Upper lobe of left lung (tissue), 6 donors: ENCODE measurements around the gene UST. TPM values are rescaled to one million over a fixed set of nuclear protein-coding genes. Genes with fewer than 3 reads are reported as not detected.

ENCODE experiments used
- ATAC-seq, 2 donors: fragments of 200-7000 bp; cut with Tn5 transposase; one replicate each; pipeline ENCODE4 v1.9.1; 2022; ENCODE audit warnings: mild to moderate bottlenecking in 2 of 2, moderate library complexity in 2 of 2; ENCODE audit not compliant: low FRiP score in 2 of 2
- DNase-seq, 2 donors: peaks; one replicate each; pipeline ENCODE4 v3.0.0-alpha.2; 2019 to 2020
- H3K27ac ChIP-seq, 4 donors: fragments of 200-600 bp; sonication (generic); one replicate each; pipeline ENCODE4 v1.5.1; 2016 to 2019
- H3K27me3 ChIP-seq, 4 donors: fragments of 200-600 bp; sonication (generic); one replicate each; pipeline ENCODE4 v1.5.1; 2017 to 2019
- H3K36me3 ChIP-seq, 4 donors: fragments of 200-600 bp; sonication (generic); one replicate each; pipeline ENCODE4 v1.5.1; 2016 to 2019
- H3K4me1 ChIP-seq, 4 donors: fragments of 200-600 bp; sonication (generic); one replicate each; pipeline ENCODE4 v1.5.1; 2018 to 2019
- H3K4me3 ChIP-seq, 4 donors: fragments of 200-600 bp; sonication (generic); one replicate each; pipeline ENCODE4 v1.5.1; 2017 to 2019; ENCODE audit warnings: mild to moderate bottlenecking in 2 of 4, moderate library complexity in 1 of 4
- H3K9me3 ChIP-seq, 4 donors: fragments of 200-600 bp; sonication (generic); one replicate each; pipeline ENCODE4 v1.5.1; 2018 to 2019
- EP300 ChIP-seq, 4 donors: sonication (generic); formaldehyde crosslinking; IDR thresholded peaks; one replicate each; pipeline ENCODE4 v1.5.1; 2017; ENCODE audit warnings: antibody characterized with exemption in 4 of 4, control low read depth in 2 of 4
- POLR2A ChIP-seq, 4 donors: fragments of 450-650 bp; IDR thresholded peaks; one replicate each; pipeline ENCODE4 v1.5.1; 2016 to 2017; ENCODE audit warnings: antibody characterized with exemption in 4 of 4, mild to moderate bottlenecking in 2 of 4
- POLR2AphosphoS5 ChIP-seq, 2 donors: sonication (generic); formaldehyde crosslinking; IDR thresholded peaks; one replicate each; pipeline ENCODE4 v1.5.1; 2017; ENCODE audit warnings: antibody characterized with exemption in 2 of 2
- WGBS, 2 donors: methylation state at CpG; one replicate each; pipeline ENCODE4 v1.1.5; 2017 to 2018; 5-methylcytosine and 5-hydroxymethylcytosine counted together
- total RNA-seq, 6 donors: library from RNA; depleted of rRNA in 4 of 6; stranded (reverse); fragments of >200 nt in 4 of 6; gene quantifications; one replicate each; pipeline versions ENCODE4 v1.1.0 to v1.2.1, GENCODE V29; 2016 to 2021
- TF ChIP-seq, protein P1 (sequence below), 6 experiments: fragments of 450-650 bp in 4 of 6; fragments of 200-600 bp in 2 of 6; sonication (generic) in 2 of 6; IDR thresholded peaks; one replicate each; pipeline ENCODE4 v1.5.1; 2016 to 2019; ENCODE audit warnings: antibody characterized with exemption in 6 of 6
- donor health status: DM: no; HTN: no; CAD: no; lungs with moderate emphysema.
- donor health status: DM: no; HTN: yes; CAD: no; lungs with severe emphysema.

Gene UST
- total RNA-seq, 6 donors from 2014 or later, result 10.2 to 21.6 (median 14.2) TPM

DNA sequence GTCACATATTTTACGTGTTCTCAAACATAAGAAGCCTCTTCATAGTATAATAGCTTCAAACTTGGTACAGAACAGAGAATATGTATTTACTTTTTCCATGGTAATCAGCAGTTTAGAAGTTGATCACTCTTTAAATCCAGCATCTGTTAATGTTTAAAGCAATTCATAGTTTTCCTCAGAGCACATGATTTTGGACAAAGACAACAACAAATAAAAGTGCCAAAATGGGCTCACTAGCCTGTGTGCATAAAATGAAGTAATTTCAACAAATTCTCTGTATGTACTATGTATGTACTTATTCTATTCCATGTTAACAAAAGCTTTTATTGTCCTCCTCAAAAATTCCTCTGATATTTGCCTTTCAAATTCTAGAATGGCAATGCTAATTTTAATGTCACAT, 38.1 kb upstream of the UST start:
- 65 to 88% methylated on average over 1 of the region's 1 CpG for WGBS, 2 donors
- TF ChIP-seq, protein P1, sequence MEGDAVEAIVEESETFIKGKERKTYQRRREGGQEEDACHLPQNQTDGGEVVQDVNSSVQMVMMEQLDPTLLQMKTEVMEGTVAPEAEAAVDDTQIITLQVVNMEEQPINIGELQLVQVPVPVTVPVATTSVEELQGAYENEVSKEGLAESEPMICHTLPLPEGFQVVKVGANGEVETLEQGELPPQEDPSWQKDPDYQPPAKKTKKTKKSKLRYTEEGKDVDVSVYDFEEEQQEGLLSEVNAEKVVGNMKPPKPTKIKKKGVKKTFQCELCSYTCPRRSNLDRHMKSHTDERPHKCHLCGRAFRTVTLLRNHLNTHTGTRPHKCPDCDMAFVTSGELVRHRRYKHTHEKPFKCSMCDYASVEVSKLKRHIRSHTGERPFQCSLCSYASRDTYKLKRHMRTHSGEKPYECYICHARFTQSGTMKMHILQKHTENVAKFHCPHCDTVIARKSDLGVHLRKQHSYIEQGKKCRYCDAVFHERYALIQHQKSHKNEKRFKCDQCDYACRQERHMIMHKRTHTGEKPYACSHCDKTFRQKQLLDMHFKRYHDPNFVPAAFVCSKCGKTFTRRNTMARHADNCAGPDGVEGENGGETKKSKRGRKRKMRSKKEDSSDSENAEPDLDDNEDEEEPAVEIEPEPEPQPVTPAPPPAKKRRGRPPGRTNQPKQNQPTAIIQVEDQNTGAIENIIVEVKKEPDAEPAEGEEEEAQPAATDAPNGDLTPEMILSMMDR (IDR thresholded peaks at IDR 0.05), result no peak
- no peak for TF ChIP-seq POLR2AphosphoS5 (IDR thresholded peaks at IDR 0.05)
- no peak for TF ChIP-seq EP300 (IDR thresholded peaks at IDR 0.05)
- TF ChIP-seq POLR2A (IDR thresholded peaks at IDR 0.05), result no peak
- no peaks in the 10 kb centered on the region for H3K36me3 ChIP-seq
- no peak for ATAC-seq
- no peaks in the 10 kb centered on the region for H3K9me3 ChIP-seq
- DNase-seq, result no peak
- no peaks in the 10 kb centered on the region for H3K4me1 ChIP-seq
- H3K27me3 ChIP-seq, result no peaks in the 10 kb centered on the region
- H3K4me3 ChIP-seq, result no peak overlapping the region
- H3K27ac ChIP-seq, result no peak overlapping the region

DNA sequence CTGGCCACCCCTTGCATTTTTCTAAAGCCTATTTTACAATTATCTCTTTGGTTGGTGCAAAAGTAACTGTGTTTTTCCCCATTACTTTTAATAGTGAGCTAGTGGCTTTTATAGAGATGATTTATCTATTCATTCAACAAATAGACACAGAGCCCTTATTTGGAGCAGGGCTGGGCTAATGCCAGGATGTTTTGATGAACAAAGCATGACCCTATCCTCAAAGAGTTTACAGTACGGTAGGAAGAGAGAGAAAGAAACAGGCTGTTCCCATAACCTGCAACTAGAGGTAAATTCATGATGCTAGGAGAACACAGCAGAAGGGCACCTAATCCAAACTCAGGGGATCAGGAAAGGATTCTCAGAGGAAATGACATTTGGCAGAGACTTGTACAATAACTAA, 37.3 kb upstream of the UST start:
- Histone ChIP-seq H3K4me1 (no peaks in the 10 kb centered on the region), H3K36me3 (no peaks in the 10 kb centered on the region), H3K9me3 (no peaks in the 10 kb centered on the region), H3K4me3 (no peak overlapping the region), H3K27ac (no peak overlapping the region), H3K27me3 (no peaks in the 10 kb centered on the region)
- no peak for DNase-seq
- 52 to 53% methylated on average over 1 of the region's 1 CpG for WGBS, 2 donors
- ATAC-seq, result no peak
- TF ChIP-seq, protein P1 (IDR thresholded peaks at IDR 0.05), result no peak
- no peak for TF ChIP-seq POLR2A (IDR thresholded peaks at IDR 0.05)
- TF ChIP-seq POLR2AphosphoS5 (IDR thresholded peaks at IDR 0.05), result no peak
- TF ChIP-seq EP300 (IDR thresholded peaks at IDR 0.05), result no peak

DNA sequence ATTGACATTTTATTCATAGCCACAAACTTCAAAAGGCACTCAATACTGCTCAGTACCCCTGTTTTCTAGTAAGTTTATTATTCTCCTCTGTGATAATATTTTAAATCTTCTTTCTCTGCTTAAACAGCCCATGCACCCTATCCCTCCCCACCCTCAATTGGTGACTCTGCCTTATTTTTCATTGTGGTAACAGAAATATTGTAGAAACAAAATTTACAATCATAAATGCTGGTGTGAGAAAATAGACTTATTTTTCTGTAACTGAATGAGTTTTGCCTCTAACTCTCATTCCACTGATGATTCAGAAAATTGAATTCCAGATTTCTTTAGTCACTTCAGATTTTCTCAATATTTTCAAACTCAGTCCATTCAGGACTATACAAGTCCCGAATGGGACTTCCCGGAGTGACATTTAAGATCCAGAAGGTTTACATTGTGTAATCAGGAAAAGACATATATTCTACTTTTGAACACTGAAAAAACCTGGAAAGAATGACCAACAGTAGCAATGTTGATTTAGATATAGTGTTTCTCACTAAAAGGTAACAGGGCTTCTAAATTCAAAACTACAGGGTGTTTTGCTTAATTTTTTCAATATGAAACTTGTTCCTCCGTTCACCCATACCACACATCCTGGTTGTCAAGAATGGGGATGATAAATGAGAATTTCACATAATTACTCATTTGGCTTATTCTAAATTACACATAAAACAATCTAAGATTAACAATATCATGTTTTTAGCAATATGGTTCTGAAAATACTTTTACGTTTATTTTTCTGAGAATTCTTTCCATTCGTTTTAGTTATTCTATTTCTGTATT, 34.8 kb upstream of the UST start:
- no peak for DNase-seq
- no peaks in the 10 kb centered on the region for H3K9me3 ChIP-seq
- WGBS, 2 donors, result 61 to 68% methylated on average over 5 of the region's 5 CpGs
- no peaks in the 10 kb centered on the region for H3K27me3 ChIP-seq
- H3K36me3 ChIP-seq, result no peaks in the 10 kb centered on the region
- H3K27ac ChIP-seq, result no peak overlapping the region
- no peak for TF ChIP-seq POLR2A (IDR thresholded peaks at IDR 0.05)
- no peak for TF ChIP-seq POLR2AphosphoS5 (IDR thresholded peaks at IDR 0.05)
- TF ChIP-seq, protein P1 (IDR thresholded peaks at IDR 0.05), result no peak
- no peak for TF ChIP-seq EP300 (IDR thresholded peaks at IDR 0.05)
- H3K4me1 ChIP-seq, result no peaks in the 10 kb centered on the region
- no peak for ATAC-seq
- no peak overlapping the region for H3K4me3 ChIP-seq

DNA sequence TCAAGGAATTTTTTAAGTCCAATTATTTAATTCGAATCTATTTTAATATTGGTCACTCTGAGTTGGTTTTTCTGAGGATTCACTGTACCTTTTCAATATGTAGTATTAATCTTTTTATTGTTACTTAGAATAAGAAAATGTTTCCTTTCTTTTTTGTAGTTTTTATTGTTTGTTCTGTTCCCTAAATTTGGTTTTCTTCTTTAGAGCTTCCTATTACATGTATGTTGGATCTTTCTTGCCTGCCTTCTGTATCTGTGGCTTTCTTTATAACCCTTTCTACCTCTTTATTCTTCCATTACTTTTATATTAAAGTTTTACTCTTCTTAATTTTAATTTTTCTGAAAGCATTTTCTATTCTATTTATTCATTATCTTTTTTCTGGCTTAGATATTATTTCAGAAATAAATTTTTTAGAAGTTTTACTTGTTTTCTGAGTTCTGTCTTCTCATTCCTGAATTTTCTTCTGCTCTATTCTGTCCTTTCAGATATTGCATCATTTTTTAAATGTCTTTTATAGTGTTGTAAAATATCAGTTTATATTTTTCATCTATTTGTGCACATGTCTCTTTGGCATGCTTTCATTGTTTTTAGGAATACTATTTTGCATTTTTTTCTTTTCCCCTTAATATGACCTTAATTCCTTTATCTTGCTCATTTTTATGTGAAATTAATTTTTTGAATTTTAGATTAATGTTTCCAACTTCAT, 33.6 kb upstream of the UST start:
- no peaks in the 10 kb centered on the region for H3K27me3 ChIP-seq
- 95% methylated on average over 1 of the region's 1 CpG for WGBS, 2 donors
- no peak overlapping the region for H3K4me3 ChIP-seq
- TF ChIP-seq EP300 (IDR thresholded peaks at IDR 0.05) (no peak), POLR2AphosphoS5 (IDR thresholded peaks at IDR 0.05) (no peak), POLR2A (IDR thresholded peaks at IDR 0.05) (no peak)
- TF ChIP-seq, protein P1 (IDR thresholded peaks at IDR 0.05), result no peak
- H3K36me3 ChIP-seq, result no peaks in the 10 kb centered on the region
- DNase-seq (no peak), ATAC-seq (no peak)
- H3K27ac ChIP-seq, result no peak overlapping the region
- no peaks in the 10 kb centered on the region for H3K4me1 ChIP-seq
- no peaks in the 10 kb centered on the region for H3K9me3 ChIP-seq
